Measurements from ENCODE around the gene UNK.

UNK gene

GRCh38 chr17:75749545-75750389, 34.8 kb upstream of the UNK start:
- Mint-ChIP-seq H3K27ac (ENCODE audit: low read depth) (peak overlapping the region; percentile 76), H3K36me3 (ENCODE audit: insufficient read depth) (peaks cover 6% of the 10 kb centered on the region), H3K4me3 (no peak overlapping the region), H3K9me3 (no peaks in the 10 kb centered on the region), H3K4me1 (peaks cover 20% of the 10 kb centered on the region), H3K27me3 (no peaks in the 10 kb centered on the region)
- ATAC-seq (replicated peaks; ENCODE audit: extremely low read depth, poor library complexity, severe bottlenecking) (peak; percentile 78), DNase-seq (ENCODE audit: low spot score in 2 of 2) (peak; percentile 75 to 94)

GRCh38 chr17:75750661-75751423, 33.8 kb upstream of the UNK start:
- Mint-ChIP-seq H3K36me3 (ENCODE audit: insufficient read depth) (peaks cover 6% of the 10 kb centered on the region), H3K27ac (ENCODE audit: low read depth) (no peak overlapping the region), H3K4me3 (no peak overlapping the region), H3K9me3 (no peaks in the 10 kb centered on the region), H3K4me1 (peaks cover 24% of the 10 kb centered on the region), H3K27me3 (no peaks in the 10 kb centered on the region)
- ATAC-seq (replicated peaks; ENCODE audit: extremely low read depth, poor library complexity, severe bottlenecking) (no peak), DNase-seq (ENCODE audit: low spot score in 2 of 2) (no peak)

- H3K4me1 Mint-ChIP-seq, result peaks cover 24% of the 10 kb centered on the region
- ATAC-seq (replicated peaks; ENCODE audit: extremely low read depth, poor library complexity, severe bottlenecking) (no peak), DNase-seq (ENCODE audit: low spot score in 2 of 2) (no peak)
- no peak overlapping the region for H3K27ac Mint-ChIP-seq (ENCODE audit: low read depth)
- H3K4me3 Mint-ChIP-seq, result no peak overlapping the region
- H3K27me3 Mint-ChIP-seq, result no peaks in the 10 kb centered on the region
- no peaks in the 10 kb centered on the region for H3K9me3 Mint-ChIP-seq
- peaks cover 6% of the 10 kb centered on the region for H3K36me3 Mint-ChIP-seq (ENCODE audit: insufficient read depth)
Measured at GRCh38 chr17:75751676-75752404, 32.8 kb upstream of the UNK start.

GRCh38 chr17:75752405-75752709, 32.2 kb upstream of the UNK start:
- no peak for DNase-seq (ENCODE audit: low spot score in 2 of 2)
- Mint-ChIP-seq H3K27me3 (no peaks in the 10 kb centered on the region), H3K9me3 (no peaks in the 10 kb centered on the region), H3K4me1 (peaks cover 24% of the 10 kb centered on the region), H3K4me3 (peak overlapping the region; percentile 16), H3K27ac (ENCODE audit: low read depth) (no peak overlapping the region), H3K36me3 (ENCODE audit: insufficient read depth) (peaks cover 6% of the 10 kb centered on the region)
- ATAC-seq (replicated peaks; ENCODE audit: extremely low read depth, poor library complexity, severe bottlenecking), result no peak

- Mint-ChIP-seq H3K9me3 (no peaks in the 10 kb centered on the region), H3K27me3 (no peaks in the 10 kb centered on the region), H3K27ac (ENCODE audit: low read depth) (no peak overlapping the region), H3K36me3 (ENCODE audit: insufficient read depth) (peaks cover 6% of the 10 kb centered on the region), H3K4me3 (peak overlapping the region; percentile 67), H3K4me1 (peaks cover 19% of the 10 kb centered on the region)
- no peak for DNase-seq (ENCODE audit: low spot score in 2 of 2)
- ATAC-seq (replicated peaks; ENCODE audit: extremely low read depth, poor library complexity, severe bottlenecking), result no peak
Measured at GRCh38 chr17:75752802-75753513, 31.6 kb upstream of the UNK start.

GRCh38 chr17:75753514-75754377, 30.9 kb upstream of the UNK start:
- H3K27ac Mint-ChIP-seq (ENCODE audit: low read depth), result no peak overlapping the region
- DNase-seq (ENCODE audit: low spot score in 2 of 2), result peak; percentile 53 to 61
- no peaks in the 10 kb centered on the region for H3K9me3 Mint-ChIP-seq
- H3K27me3 Mint-ChIP-seq, result no peaks in the 10 kb centered on the region
- H3K4me3 Mint-ChIP-seq, result peak overlapping the region; percentile 67
- H3K36me3 Mint-ChIP-seq (ENCODE audit: insufficient read depth), result peaks cover 4% of the 10 kb centered on the region
- peak; percentile 84 for ATAC-seq (replicated peaks; ENCODE audit: extremely low read depth, poor library complexity, severe bottlenecking)
- peaks cover 19% of the 10 kb centered on the region for H3K4me1 Mint-ChIP-seq

GRCh38 chr17:75754378-75755204, 30.0 kb upstream of the UNK start:
- no peak for DNase-seq (ENCODE audit: low spot score in 2 of 2)
- no peaks in the 10 kb centered on the region for H3K9me3 Mint-ChIP-seq

GRCh38 chr17:75755205-75755901, 29.3 kb upstream of the UNK start:
- peaks cover 13% of the 10 kb centered on the region for H3K4me1 Mint-ChIP-seq
- peaks cover 2% of the 10 kb centered on the region for H3K36me3 Mint-ChIP-seq (ENCODE audit: insufficient read depth)
- H3K27me3 Mint-ChIP-seq, result no peaks in the 10 kb centered on the region
- ATAC-seq (replicated peaks; ENCODE audit: extremely low read depth, poor library complexity, severe bottlenecking), result no peak
- H3K9me3 Mint-ChIP-seq, result no peaks in the 10 kb centered on the region
- H3K4me3 Mint-ChIP-seq, result peak overlapping the region; percentile 68
- DNase-seq (ENCODE audit: low spot score in 2 of 2), result no peak
- peak overlapping the region; percentile 73 for H3K27ac Mint-ChIP-seq (ENCODE audit: low read depth)

More at GRCh38 chr17:75754378-75755204, 30.0 kb upstream of the UNK start:
- no peak for ATAC-seq (replicated peaks; ENCODE audit: extremely low read depth, poor library complexity, severe bottlenecking)
- H3K4me3 Mint-ChIP-seq, result peak overlapping the region; percentile 68
- H3K36me3 Mint-ChIP-seq (ENCODE audit: insufficient read depth), result peaks cover 4% of the 10 kb centered on the region
- H3K27me3 Mint-ChIP-seq, result no peaks in the 10 kb centered on the region
- peaks cover 19% of the 10 kb centered on the region for H3K4me1 Mint-ChIP-seq
- peak overlapping the region; percentile 73 for H3K27ac Mint-ChIP-seq (ENCODE audit: low read depth)

- H3K27me3 Mint-ChIP-seq, result no peaks in the 10 kb centered on the region
Measured at GRCh38 chr17:75755990-75756389, 28.6 kb upstream of the UNK start.

GRCh38 chr17:75756451-75757085, 28.0 kb upstream of the UNK start:
- Mint-ChIP-seq H3K27me3 (no peaks in the 10 kb centered on the region), H3K36me3 (ENCODE audit: insufficient read depth) (peaks cover 2% of the 10 kb centered on the region), H3K4me3 (no peak overlapping the region), H3K4me1 (peaks cover 13% of the 10 kb centered on the region), H3K27ac (ENCODE audit: low read depth) (no peak overlapping the region), H3K9me3 (no peaks in the 10 kb centered on the region)
- ATAC-seq (replicated peaks; ENCODE audit: extremely low read depth, poor library complexity, severe bottlenecking), result no peak
- DNase-seq (ENCODE audit: low spot score in 2 of 2), result no peak

More at GRCh38 chr17:75755990-75756389, 28.6 kb upstream of the UNK start:
- Mint-ChIP-seq H3K9me3 (no peaks in the 10 kb centered on the region), H3K36me3 (ENCODE audit: insufficient read depth) (peaks cover 2% of the 10 kb centered on the region), H3K4me3 (peak overlapping the region; percentile 50), H3K27ac (ENCODE audit: low read depth) (no peak overlapping the region), H3K4me1 (peaks cover 13% of the 10 kb centered on the region)
- no peak for ATAC-seq (replicated peaks; ENCODE audit: extremely low read depth, poor library complexity, severe bottlenecking)
- DNase-seq (ENCODE audit: low spot score in 2 of 2), result no peak

Measured in central memory CD8-positive, alpha-beta T cell (primary cell).